Measurements from ENCODE around the gene RTTN. TPM values are rescaled to one million over a fixed set of nuclear protein-coding genes. Genes with fewer than 3 reads are reported as not detected.

The RTTN gene
- total RNA-seq, 1 donor from 2014 or later, result 12.1 TPM

- no peak for DNase-seq (ENCODE audit: low read depth)
- no peak for TF ChIP-seq CTCF (conservative IDR thresholded peaks at IDR 0.05; ENCODE audit: low read depth, low read length)
- H3K4me3 ChIP-seq (ENCODE audit: low read depth, low read length), result no peak overlapping the region
Measured at GRCh38 chr18:70046796-70047195, 158.7 kb downstream of the RTTN start.

DNA sequence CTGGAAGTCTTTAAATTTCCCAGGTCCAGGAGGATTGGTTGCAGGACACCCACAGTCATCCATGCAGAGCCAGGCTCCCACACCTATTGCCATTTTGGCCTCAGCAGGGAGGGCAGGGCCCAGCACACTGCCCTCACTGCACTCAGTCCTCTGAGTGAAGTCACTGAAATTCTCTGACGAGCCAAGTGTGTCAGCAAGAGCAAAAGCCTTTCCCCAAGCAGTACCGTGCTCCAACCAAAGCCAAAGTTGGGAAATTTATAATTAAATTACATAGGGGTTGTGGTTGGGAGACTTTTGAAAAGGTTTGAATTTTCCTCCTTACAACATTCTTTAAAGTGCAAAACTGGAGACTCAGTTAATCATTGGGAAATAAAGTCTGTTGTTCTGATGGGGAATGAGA lies 159.3 kb downstream of the RTTN start:
- no peak for DNase-seq (ENCODE audit: low read depth)
- H3K4me3 ChIP-seq (ENCODE audit: low read depth, low read length), result no peak overlapping the region
- no peak for TF ChIP-seq CTCF (conservative IDR thresholded peaks at IDR 0.05; ENCODE audit: low read depth, low read length)

DNA sequence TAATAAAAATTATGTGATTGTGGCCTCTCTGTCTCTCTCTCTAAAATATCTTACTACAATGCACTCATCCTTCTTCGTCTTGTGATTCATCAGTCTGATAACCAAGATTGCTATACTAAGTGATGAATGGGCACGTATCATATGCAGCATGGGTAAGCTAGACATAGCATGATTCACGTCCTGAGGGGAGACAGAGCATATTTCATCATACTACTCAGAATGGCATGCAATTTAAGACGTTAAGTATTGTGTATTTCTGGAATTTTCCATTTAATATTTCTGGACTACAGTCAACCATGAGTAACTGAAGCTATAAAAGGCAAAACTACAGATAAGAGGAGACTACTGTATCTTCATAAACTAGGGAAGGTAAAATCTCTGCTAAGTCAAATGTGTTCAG lies 160.9 kb downstream of the RTTN start:
- no peak for TF ChIP-seq CTCF (conservative IDR thresholded peaks at IDR 0.05; ENCODE audit: low read depth, low read length)
- peak; percentile 64 for DNase-seq (ENCODE audit: low read depth)
- H3K4me3 ChIP-seq (ENCODE audit: low read depth, low read length), result no peak overlapping the region

DNA sequence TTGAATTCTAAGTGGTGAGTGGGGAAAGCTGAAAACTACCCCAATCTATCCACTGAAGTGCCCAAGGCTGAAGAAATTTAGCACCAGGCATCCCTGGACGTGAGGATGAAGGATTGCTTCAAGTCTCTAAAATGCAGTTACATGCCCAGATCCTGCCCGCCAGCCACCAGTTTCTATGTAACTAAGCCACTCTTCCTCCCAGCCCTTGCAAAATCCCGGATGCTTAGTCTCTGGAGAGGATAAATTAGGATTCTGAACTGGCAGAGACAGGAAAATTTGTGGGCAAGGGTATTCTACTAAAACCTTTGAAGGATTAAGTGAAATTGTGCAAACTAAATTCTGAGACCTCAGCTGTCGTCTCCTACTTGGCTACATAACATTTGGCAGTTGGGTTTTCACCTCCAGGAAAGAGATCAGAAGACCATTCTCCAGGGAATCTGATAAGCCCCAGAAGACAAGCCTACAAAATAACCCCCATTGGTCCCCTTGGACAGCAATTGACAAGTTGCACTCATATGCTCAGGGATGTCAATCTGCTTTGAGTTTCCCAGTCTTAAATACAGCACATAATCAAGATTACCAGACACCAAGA lies 163.9 kb downstream of the RTTN start:
- H3K4me3 ChIP-seq (ENCODE audit: low read depth, low read length), result no peak overlapping the region
- DNase-seq (ENCODE audit: low read depth), result no peak
- no peak for TF ChIP-seq CTCF (conservative IDR thresholded peaks at IDR 0.05; ENCODE audit: low read depth, low read length)

- TF ChIP-seq CTCF (conservative IDR thresholded peaks at IDR 0.05; ENCODE audit: low read depth, low read length), result no peak
- H3K4me3 ChIP-seq (ENCODE audit: low read depth, low read length), result no peak overlapping the region
- DNase-seq (ENCODE audit: low read depth), result no peak
Measured at GRCh38 chr18:70039186-70039585, 166.3 kb downstream of the RTTN start.

GRCh38 chr18:70037431-70038061 lies 167.9 kb downstream of the RTTN start:
- DNase-seq (ENCODE audit: low read depth), result no peak
- H3K4me3 ChIP-seq (ENCODE audit: low read depth, low read length), result no peak overlapping the region
- no peak for TF ChIP-seq CTCF (conservative IDR thresholded peaks at IDR 0.05; ENCODE audit: low read depth, low read length)

DNA sequence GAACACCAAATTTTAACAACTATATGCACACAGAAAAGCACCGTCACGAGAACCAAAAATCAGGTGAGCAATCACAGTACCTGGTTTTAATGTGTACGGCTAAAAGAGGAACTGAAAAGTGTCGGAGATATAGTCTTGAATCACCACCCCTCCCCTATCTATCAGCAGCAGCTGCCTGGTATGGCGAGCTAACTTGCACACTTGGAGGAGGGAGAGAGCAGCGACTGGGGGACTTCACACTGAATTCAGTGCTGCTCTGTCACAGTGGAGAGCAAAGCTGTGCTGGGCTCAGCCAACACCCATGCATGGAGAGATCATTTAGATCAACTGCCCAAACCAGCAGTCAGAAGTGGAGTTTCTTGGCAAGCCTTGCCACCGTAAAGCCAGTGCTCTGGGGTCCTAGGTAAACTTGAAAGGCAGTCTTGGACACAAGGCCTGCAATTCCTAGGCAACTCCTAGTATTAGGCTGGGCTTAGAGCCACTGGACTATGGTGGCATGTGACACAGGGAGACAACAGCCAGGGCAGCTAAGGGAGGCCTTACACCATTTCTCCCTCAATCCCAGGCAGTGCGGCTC lies 168.6 kb downstream of the RTTN start:
- H3K4me3 ChIP-seq (ENCODE audit: low read depth, low read length), result no peak overlapping the region
- TF ChIP-seq CTCF (conservative IDR thresholded peaks at IDR 0.05; ENCODE audit: low read depth, low read length), result no peak

More for the DNA sequence above, 168.6 kb downstream of the RTTN start:
- DNase-seq (ENCODE audit: low read depth), result no peak

Data from epithelial cell of proximal tubule (primary cell).